Neural progenitor cell (in vitro differentiated cells): ENCODE measurements around the gene MKRN2OS.

Experiments
- EZH2 ChIP-seq: fragments of 200-600 bp; sonication (generic); IDR thresholded peaks from 2 replicates; pipeline ENCODE4 v1.6.1; 2017; ENCODE audit warnings: antibody characterized with exemption, mild to moderate bottlenecking, moderate library complexity
- EZH2phosphoT487 ChIP-seq: fragments of 200-600 bp; sonication (generic); IDR thresholded peaks from 2 replicates; pipeline ENCODE4 v1.6.1; 2017; ENCODE audit warnings: antibody characterized with exemption
- TF ChIP-seq, protein P1 (sequence below): fragments of 200-600 bp; sonication (generic); IDR thresholded peaks from 2 replicates; pipeline ENCODE4 v1.5.1; 2017; ENCODE audit warnings: antibody characterized with exemption, mild to moderate bottlenecking

DNA sequence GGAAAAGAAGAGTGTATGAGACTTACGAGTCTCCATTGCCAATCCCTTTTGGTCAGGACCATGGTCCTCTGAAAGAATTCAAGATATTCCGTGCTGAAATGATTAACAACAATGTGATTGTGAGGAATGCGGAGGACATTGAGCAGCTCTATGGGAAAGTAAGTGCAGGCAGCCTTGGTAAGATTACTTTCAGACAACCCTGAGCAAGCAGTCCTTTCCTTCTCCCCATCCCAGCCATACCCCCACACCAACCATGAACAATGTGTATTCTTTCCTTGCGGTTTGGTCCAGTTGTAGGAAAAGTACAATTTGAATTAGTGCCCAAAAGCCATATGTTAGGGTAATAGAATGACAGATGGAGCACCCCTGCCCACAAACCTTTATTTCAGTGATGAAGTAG lies 55.5 kb downstream of the MKRN2OS start:
- TF ChIP-seq, protein P1, sequence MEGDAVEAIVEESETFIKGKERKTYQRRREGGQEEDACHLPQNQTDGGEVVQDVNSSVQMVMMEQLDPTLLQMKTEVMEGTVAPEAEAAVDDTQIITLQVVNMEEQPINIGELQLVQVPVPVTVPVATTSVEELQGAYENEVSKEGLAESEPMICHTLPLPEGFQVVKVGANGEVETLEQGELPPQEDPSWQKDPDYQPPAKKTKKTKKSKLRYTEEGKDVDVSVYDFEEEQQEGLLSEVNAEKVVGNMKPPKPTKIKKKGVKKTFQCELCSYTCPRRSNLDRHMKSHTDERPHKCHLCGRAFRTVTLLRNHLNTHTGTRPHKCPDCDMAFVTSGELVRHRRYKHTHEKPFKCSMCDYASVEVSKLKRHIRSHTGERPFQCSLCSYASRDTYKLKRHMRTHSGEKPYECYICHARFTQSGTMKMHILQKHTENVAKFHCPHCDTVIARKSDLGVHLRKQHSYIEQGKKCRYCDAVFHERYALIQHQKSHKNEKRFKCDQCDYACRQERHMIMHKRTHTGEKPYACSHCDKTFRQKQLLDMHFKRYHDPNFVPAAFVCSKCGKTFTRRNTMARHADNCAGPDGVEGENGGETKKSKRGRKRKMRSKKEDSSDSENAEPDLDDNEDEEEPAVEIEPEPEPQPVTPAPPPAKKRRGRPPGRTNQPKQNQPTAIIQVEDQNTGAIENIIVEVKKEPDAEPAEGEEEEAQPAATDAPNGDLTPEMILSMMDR, result no peak
- TF ChIP-seq EZH2phosphoT487 (no peak), EZH2 (no peak)
